K562 (cell line): ENCODE data around the gene RNF175.

ENCODE experiments used
- BRCA1 ChIP-seq, 2 experiments: fragments of 450-650 bp in 1 of 2; sonication (generic) in 1 of 2; formaldehyde crosslinking in 1 of 2; IDR thresholded peaks; 2 replicates each; pipeline versions ENCODE4 v1.5.0 to v1.6.1; 2017 to 2020; ENCODE audit warnings: mild to moderate bottlenecking in 1 of 2, missing genetic modification reagents in 1 of 2
- CEBPZ ChIP-seq: fragments of 150-350 bp; IDR thresholded peaks from 2 replicates; pipeline ENCODE4 v1.6.1; 2014; ENCODE audit warnings: low read depth, mild to moderate bottlenecking, low read length, borderline replicate concordance
- CTCF ChIP-seq, 3 experiments: IDR thresholded peaks in 2 of 3; conservative IDR thresholded peaks in 1 of 3; 2 replicates each; pipeline ENCODE4 v1.5.1; 2011 to 2012; ENCODE audit warnings: low read length in 3 of 3, mild to moderate bottlenecking in 3 of 3, control low read depth in 2 of 3, improper control_type of control experiment in 1 of 3, inconsistent platforms in 1 of 3, low read depth in 1 of 3, mixed read lengths in 1 of 3, moderate library complexity in 1 of 3; ENCODE audit not compliant: insufficient read depth in 2 of 3
- FOS ChIP-seq: IDR thresholded peaks from 3 replicates; pipeline ENCODE4 v1.6.1; 2011; ENCODE audit not compliant: insufficient read length; ENCODE audit errors: extremely low read depth
- HDAC6 ChIP-seq: IDR thresholded peaks from 2 replicates; pipeline ENCODE4 v1.6.1; 2012; ENCODE audit warnings: low read depth, mild to moderate bottlenecking, control low read depth, inconsistent platforms, low read length, moderate library complexity
- IRF1 ChIP-seq: sonication (generic); formaldehyde crosslinking; IDR thresholded peaks from 2 replicates; pipeline ENCODE4 v1.8.0; 2022; ENCODE audit warnings: missing genetic modification reagents, mild to moderate bottlenecking, borderline replicate concordance
- JUN ChIP-seq, 2 experiments: sonication (generic) in 1 of 2; formaldehyde crosslinking in 1 of 2; IDR thresholded peaks; 2 replicates each; pipeline versions ENCODE4 v1.6.1 to v1.8.0; 2012 to 2022; ENCODE audit warnings: borderline replicate concordance in 2 of 2, mild to moderate bottlenecking in 2 of 2, improper control_type of control experiment in 1 of 2, low read depth in 1 of 2, low read length in 1 of 2, missing genetic modification reagents in 1 of 2
- SIN3A ChIP-seq, 2 experiments: fragments of 150-350 bp in 1 of 2; IDR thresholded peaks; 2 replicates each; pipeline ENCODE4 v1.6.1; 2011 to 2016; ENCODE audit warnings: borderline replicate concordance in 2 of 2, low read depth in 2 of 2, low read length in 2 of 2, mild to moderate bottlenecking in 2 of 2, moderate library complexity in 2 of 2; ENCODE audit not compliant: control insufficient read depth in 1 of 2
- STAT5A ChIP-seq: IDR thresholded peaks from 2 replicates; pipeline ENCODE4 v1.6.1; 2012; ENCODE audit warnings: low read length, inconsistent platforms, borderline replicate concordance
- TARDBP ChIP-seq: fragments of 450-650 bp; IDR thresholded peaks from 2 replicates; pipeline ENCODE4 v1.6.1; 2016
- ZHX1 ChIP-seq: fragments of 150-350 bp; conservative IDR thresholded peaks from 2 replicates; pipeline ENCODE4 v1.6.1; 2014; ENCODE audit warnings: low read length
- ZNF121 ChIP-seq: sonication (generic); formaldehyde crosslinking; conservative IDR thresholded peaks from 2 replicates; pipeline ENCODE4 v1.8.0; 2022; ENCODE audit warnings: missing genetic modification reagents
- ZNF274 ChIP-seq: IDR thresholded peaks from 2 replicates; pipeline ENCODE4 v1.6.1; 2011; ENCODE audit warnings: low read depth, mild to moderate bottlenecking, low read length, moderate library complexity, borderline replicate concordance
- TF ChIP-seq, protein P1 (sequence below): fragments of 450-650 bp; formaldehyde crosslinking; IDR thresholded peaks from 2 replicates; pipeline ENCODE4 v1.4.0; 2022; ENCODE audit warnings: missing genetic modification characterization

- TF ChIP-seq TARDBP (no peak), ZNF121 (CRISPR knock-in tag) (no peak), IRF1 (CRISPR knock-in tag) (no peak), BRCA1 (IDR thresholded peaks at IDR 0.05) (no peak), BRCA1 (CRISPR knock-in tag; IDR thresholded peaks at IDR 0.05) (no peak), CTCF (IDR thresholded peaks at IDR 0.05 in 2 of 3, conservative IDR thresholded peaks at IDR 0.05 in 1 of 3; ENCODE audit: insufficient read depth in 2 of 3, low read depth in 1 of 3, low read length in 3 of 3) (no peak), CEBPZ (no peak), JUN (IDR thresholded peaks at IDR 0.05; ENCODE audit: borderline replicate concordance, low read depth, low read length) (no peak), JUN (CRISPR knock-in tag; IDR thresholded peaks at IDR 0.05; ENCODE audit: borderline replicate concordance) (no peak), SIN3A (IDR thresholded peaks at IDR 0.05; ENCODE audit: borderline replicate concordance in 2 of 2, control insufficient read depth in 1 of 2, low read depth in 2 of 2, low read length in 2 of 2) (no peak), FOS (no peak), ZNF274 (no peak), HDAC6 (no peak), STAT5A (no peak), ZHX1 (no peak)
- TF ChIP-seq, protein P1, sequence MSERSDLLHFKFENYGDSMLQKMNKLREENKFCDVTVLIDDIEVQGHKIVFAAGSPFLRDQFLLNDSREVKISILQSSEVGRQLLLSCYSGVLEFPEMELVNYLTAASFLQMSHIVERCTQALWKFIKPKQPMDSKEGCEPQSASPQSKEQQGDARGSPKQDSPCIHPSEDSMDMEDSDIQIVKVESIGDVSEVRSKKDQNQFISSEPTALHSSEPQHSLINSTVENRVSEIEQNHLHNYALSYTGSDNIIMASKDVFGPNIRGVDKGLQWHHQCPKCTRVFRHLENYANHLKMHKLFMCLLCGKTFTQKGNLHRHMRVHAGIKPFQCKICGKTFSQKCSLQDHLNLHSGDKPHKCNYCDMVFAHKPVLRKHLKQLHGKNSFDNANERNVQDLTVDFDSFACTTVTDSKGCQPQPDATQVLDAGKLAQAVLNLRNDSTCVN: no peak
Measured at GRCh38 chr4:153755186-153755585, 4.6 kb downstream of the RNF175 start.
